Renal pelvis (tissue), 4 donors: ENCODE measurements around the gene SUPT6H. TPM values are rescaled to one million over a fixed set of nuclear protein-coding genes. Genes with fewer than 3 reads are reported as not detected.

Source experiments
- DNase-seq: peaks from one replicate; pipeline ENCODE4 v3.0.0-alpha.2; 2013
- polyA plus RNA-seq, 3 donors: library from polyadenylated mRNA; unstranded; fragments of 120-200 nt; gene quantifications; one replicate each; pipeline ENCODE4 v1.2.1, GENCODE V29; 2013; ENCODE audit not compliant: insufficient read length in 3 of 3

Gene SUPT6H
- polyA plus RNA-seq, 3 donors, result 68.0 to 81.6 (median 80.7) TPM

- DNase-seq, result no peak
These were observed 86.1 kb downstream of the SUPT6H start for GRCh38 chr17:28747801-28748750.

- DNase-seq, result no peak
These were observed 87.0 kb downstream of the SUPT6H start for GRCh38 chr17:28748852-28749515.

GRCh38 chr17:28749516-28750177 is 87.6 kb downstream of the SUPT6H start:
- no peak for DNase-seq

- DNase-seq, result peak; percentile 92
These were observed 88.4 kb downstream of the SUPT6H start for GRCh38 chr17:28750178-28751047.

GRCh38 chr17:28751600-28752366 is 89.8 kb downstream of the SUPT6H start:
- no peak for DNase-seq

Other genes with a start within 250 kb of the SUPT6H start
- gene SLC13A2, start 188.6 kb upstream of the SUPT6H start, polyA plus RNA-seq, result 10 to 100 TPM; 13.0 to 18.8 (median 16.9) TPM
- gene FOXN1, start 155.9 kb upstream of the SUPT6H start, polyA plus RNA-seq, result under 1 TPM; 0.47 to 0.69 (median 0.57) TPM
- 10 to 100 TPM; 60.8 to 78.8 (median 70.3) TPM for gene UNC119, start 109.6 kb upstream of the SUPT6H start, polyA plus RNA-seq
- gene PIGS, start 90.7 kb upstream of the SUPT6H start, polyA plus RNA-seq, result 100 to 1,000 TPM in 2 of 3 donors, 10 to 100 TPM in 1; 95.6 to 111 (median 107) TPM
- 10 to 100 TPM; 29.6 to 31.2 (median 30.1) TPM for gene ALDOC, start 85.3 kb upstream of the SUPT6H start, polyA plus RNA-seq
- 10 to 100 TPM; 61.9 to 65.9 (median 63.4) TPM for gene SPAG5, start 63.2 kb upstream of the SUPT6H start, polyA plus RNA-seq
- gene RSKR, start 48.0 kb upstream of the SUPT6H start, polyA plus RNA-seq, result 10 to 100 TPM; 10.6 to 31.7 (median 29.3) TPM
- 100 to 1,000 TPM in 1 of 3 donors, 10 to 100 TPM in 2; 86.0 to 106 (median 99.9) TPM for gene BLTP2, start 17.0 kb upstream of the SUPT6H start, polyA plus RNA-seq
- gene SDF2, start 299 bp upstream of the SUPT6H start, polyA plus RNA-seq, result 10 to 100 TPM; 76.3 to 87.5 (median 79.7) TPM
- 10 to 100 TPM in 2 of 3 donors, 1 to 10 TPM in 1; 4.3 to 11.2 (median 10.3) TPM for gene PROCA1, start 49.7 kb downstream of the SUPT6H start, polyA plus RNA-seq
- 100 to 1,000 TPM; 155 to 193 (median 178) TPM for gene RAB34, start 55.7 kb downstream of the SUPT6H start, polyA plus RNA-seq
- 100 to 1,000 TPM; 804 to 896 (median 874) TPM for gene RPL23A, start 57.8 kb downstream of the SUPT6H start, polyA plus RNA-seq
- gene TLCD1, start 64.0 kb downstream of the SUPT6H start, polyA plus RNA-seq, result 10 to 100 TPM; 16.6 to 19.8 (median 18.5) TPM
- 10 to 100 TPM in 2 of 3 donors, 1 to 10 TPM in 1; 7.1 to 13.8 (median 12.4) TPM for gene NEK8, start 66.6 kb downstream of the SUPT6H start, polyA plus RNA-seq
- 100 to 1,000 TPM; 133 to 163 (median 136) TPM for gene TRAF4, start 81.8 kb downstream of the SUPT6H start, polyA plus RNA-seq
- gene FAM222B, start 180.6 kb downstream of the SUPT6H start, polyA plus RNA-seq, result 10 to 100 TPM; 21.8 to 23.6 (median 22.8) TPM
- gene ERAL1, start 192.8 kb downstream of the SUPT6H start, polyA plus RNA-seq, result 10 to 100 TPM; 69.8 to 74.2 (median 74.1) TPM
- gene FLOT2, start 235.5 kb downstream of the SUPT6H start, polyA plus RNA-seq, result 100 to 1,000 TPM in 1 of 3 donors, 10 to 100 TPM in 2; 93.4 to 108 (median 95.7) TPM
- 10 to 100 TPM; 16.0 to 18.7 (median 17.5) TPM for gene DHRS13, start 240.9 kb downstream of the SUPT6H start, polyA plus RNA-seq